ENCODE measurements around the gene UBALD1. TPM values are rescaled to one million over a fixed set of nuclear protein-coding genes. Genes with fewer than 3 reads are reported as not detected.

Gene UBALD1
- total and polyA plus RNA-seq, 2 donors (not counting 3 experiments of a cell fraction or from before 2014, with no cell fraction given) = 24.8 to 41.6 TPM

DNA sequence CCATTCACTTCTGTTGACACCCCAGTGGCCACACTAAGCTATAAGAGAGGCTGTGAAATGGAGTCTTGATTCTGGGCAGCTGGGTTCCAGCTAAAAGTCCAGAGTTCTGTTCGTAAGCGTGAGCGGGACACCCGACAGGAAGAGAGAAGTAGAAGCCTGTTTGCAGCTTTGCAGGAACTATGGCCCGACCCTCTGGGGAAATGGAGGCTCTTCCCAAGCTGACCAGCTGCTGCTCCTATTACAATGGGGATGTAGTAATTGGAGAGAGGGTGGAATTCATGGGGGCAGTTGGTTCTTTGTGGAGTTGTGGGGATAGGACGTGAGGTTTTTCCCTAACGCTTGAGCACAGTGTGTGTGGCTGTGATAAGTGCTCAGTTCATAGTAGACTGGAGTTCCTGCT lies 28.4 kb downstream of the UBALD1 start:
- H2AFZ ChIP-seq (ENCODE audit: low read depth, low read length) = no peak overlapping the region
- BruUV-seq (replicated peaks) = no TSS peak
- peaks cover 0 to 9% of the 10 kb centered on the region in 2 experiments for H3K27me3 ChIP-seq (ENCODE audit: control insufficient read depth in 2 of 2, insufficient read depth in 2 of 2, low read length in 2 of 2)
- no peaks in the 10 kb centered on the region for H3K79me2 ChIP-seq (ENCODE audit: control insufficient read depth, insufficient read depth, low read length)
- H3K4me1 ChIP-seq (ENCODE audit: control insufficient read depth, extremely low read depth, insufficient read depth, low read length) = no peaks in the 10 kb centered on the region
- POLR2A ChIA-PET = no interaction called here
- no peak overlapping the region for H3K4me3 ChIP-seq (replicated peaks in 1 of 3; ENCODE audit: insufficient read depth in 1 of 3, low read depth in 1 of 3, low read length in 3 of 3)
- H3K36me3 ChIP-seq (ENCODE audit: control insufficient read depth in 2 of 2, extremely low read depth in 1 of 2, insufficient read depth in 2 of 2, low read length in 2 of 2) = no peaks in the 10 kb centered on the region
- CTCF ChIA-PET = interaction anchor here (0.7 to 2.7 kb wide), 28 partner anchors 9 to 176 kb away, joined by 3 to 48 read pairs (median 6); partner anchors contain the start of gene MGRN1
- no peak for TF ChIP-seq GATA2 (IDR thresholded peaks at IDR 0.05; ENCODE audit: insufficient read depth, insufficient read length, low read depth, low read length)
- no peak for TF ChIP-seq JUN (IDR thresholded peaks at IDR 0.05; ENCODE audit: borderline replicate concordance, insufficient read depth, insufficient read length, low read depth)
- TF ChIP-seq POLR2A (IDR thresholded peaks at IDR 0.05; ENCODE audit: low read depth, low read length) = no peak
- TF ChIP-seq, protein P1, sequence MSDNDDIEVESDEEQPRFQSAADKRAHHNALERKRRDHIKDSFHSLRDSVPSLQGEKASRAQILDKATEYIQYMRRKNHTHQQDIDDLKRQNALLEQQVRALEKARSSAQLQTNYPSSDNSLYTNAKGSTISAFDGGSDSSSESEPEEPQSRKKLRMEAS (IDR thresholded peaks at IDR 0.05; ENCODE audit: insufficient read depth, insufficient read length) = no peak
- no peak for TF ChIP-seq MYC (IDR thresholded peaks at IDR 0.05; ENCODE audit: low read depth, low read length)
- TF ChIP-seq, protein P2, sequence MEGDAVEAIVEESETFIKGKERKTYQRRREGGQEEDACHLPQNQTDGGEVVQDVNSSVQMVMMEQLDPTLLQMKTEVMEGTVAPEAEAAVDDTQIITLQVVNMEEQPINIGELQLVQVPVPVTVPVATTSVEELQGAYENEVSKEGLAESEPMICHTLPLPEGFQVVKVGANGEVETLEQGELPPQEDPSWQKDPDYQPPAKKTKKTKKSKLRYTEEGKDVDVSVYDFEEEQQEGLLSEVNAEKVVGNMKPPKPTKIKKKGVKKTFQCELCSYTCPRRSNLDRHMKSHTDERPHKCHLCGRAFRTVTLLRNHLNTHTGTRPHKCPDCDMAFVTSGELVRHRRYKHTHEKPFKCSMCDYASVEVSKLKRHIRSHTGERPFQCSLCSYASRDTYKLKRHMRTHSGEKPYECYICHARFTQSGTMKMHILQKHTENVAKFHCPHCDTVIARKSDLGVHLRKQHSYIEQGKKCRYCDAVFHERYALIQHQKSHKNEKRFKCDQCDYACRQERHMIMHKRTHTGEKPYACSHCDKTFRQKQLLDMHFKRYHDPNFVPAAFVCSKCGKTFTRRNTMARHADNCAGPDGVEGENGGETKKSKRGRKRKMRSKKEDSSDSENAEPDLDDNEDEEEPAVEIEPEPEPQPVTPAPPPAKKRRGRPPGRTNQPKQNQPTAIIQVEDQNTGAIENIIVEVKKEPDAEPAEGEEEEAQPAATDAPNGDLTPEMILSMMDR (IDR thresholded peaks at IDR 0.05; ENCODE audit: extremely low read depth in 1 of 2, insufficient read depth in 1 of 2, low read depth in 1 of 2, low read length in 2 of 2) = no peak
- FAIRE-seq = no peak
- H3K4me2 ChIP-seq (ENCODE audit: insufficient read depth, low read length) = no peak overlapping the region
- H3K9ac ChIP-seq (replicated peaks; ENCODE audit: extremely low read depth, insufficient read depth, low read length) = no peak overlapping the region
- no peak for DNase-seq (ENCODE audit: low read depth, low spot score)
- H4K20me1 ChIP-seq (replicated peaks; ENCODE audit: control insufficient read depth, extremely low read depth, insufficient read depth, low read length) = no peaks in the 10 kb centered on the region
- no peak overlapping the region for H3K27ac ChIP-seq (ENCODE audit: insufficient read depth, low read depth, low read length)
- dilution Hi-C loops (cut with MboI; ENCODE audit: extremely low pct_ligation_motif_present, low sequenced_read_pairs) = no loop called here
- H3K9me3 ChIP-seq (replicated peaks; ENCODE audit: control insufficient read depth, insufficient read depth, low read length) = no peaks in the 10 kb centered on the region
- H3K9me1 ChIP-seq (replicated peaks; ENCODE audit: control insufficient read depth, extremely low read depth, insufficient read depth, low read length) = no peaks in the 10 kb centered on the region
- intact Hi-C loops (cut with micrococcal nuclease) = no loop called here

DNA sequence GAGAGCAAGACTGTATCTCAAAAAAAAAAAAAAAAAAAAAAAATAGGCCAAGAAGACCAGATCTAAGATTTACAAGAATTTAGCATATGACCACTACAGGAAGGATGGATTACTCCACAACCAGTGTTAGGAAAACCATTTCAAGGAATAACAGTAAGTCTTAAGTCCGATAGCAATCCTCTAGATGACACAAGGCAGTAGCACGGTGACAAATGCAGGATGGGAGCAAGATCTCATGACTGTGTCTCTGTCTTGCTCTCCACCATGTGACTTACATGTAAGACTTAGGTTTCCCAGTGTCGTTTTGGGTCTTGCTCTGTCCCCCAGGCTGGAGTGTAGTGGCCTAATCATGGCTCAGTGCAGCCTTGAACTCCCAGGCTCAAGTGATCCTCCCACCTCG lies 30.8 kb downstream of the UBALD1 start:
- dilution Hi-C loops (cut with MboI; ENCODE audit: extremely low pct_ligation_motif_present, low sequenced_read_pairs) = no loop called here
- no TSS peak for BruUV-seq (replicated peaks)
- Histone ChIP-seq H3K4me2 (ENCODE audit: insufficient read depth, low read length) (no peak overlapping the region), H3K4me3 (replicated peaks in 1 of 3; ENCODE audit: insufficient read depth in 1 of 3, low read depth in 1 of 3, low read length in 3 of 3) (no peak overlapping the region), H3K9me1 (replicated peaks; ENCODE audit: control insufficient read depth, extremely low read depth, insufficient read depth, low read length) (no peaks in the 10 kb centered on the region), H3K4me1 (ENCODE audit: control insufficient read depth, extremely low read depth, insufficient read depth, low read length) (no peaks in the 10 kb centered on the region), H3K79me2 (ENCODE audit: control insufficient read depth, insufficient read depth, low read length) (no peaks in the 10 kb centered on the region), H3K27ac (ENCODE audit: insufficient read depth, low read depth, low read length) (no peak overlapping the region), H4K20me1 (replicated peaks; ENCODE audit: control insufficient read depth, extremely low read depth, insufficient read depth, low read length) (no peaks in the 10 kb centered on the region), H2AFZ (ENCODE audit: low read depth, low read length) (no peak overlapping the region), H3K9ac (replicated peaks; ENCODE audit: extremely low read depth, insufficient read depth, low read length) (no peak overlapping the region), H3K27me3 (ENCODE audit: control insufficient read depth in 2 of 2, insufficient read depth in 2 of 2, low read length in 2 of 2) (peaks cover 0 to 9% of the 10 kb centered on the region in 2 experiments), H3K9me3 (replicated peaks; ENCODE audit: control insufficient read depth, insufficient read depth, low read length) (no peaks in the 10 kb centered on the region), H3K36me3 (ENCODE audit: control insufficient read depth in 2 of 2, extremely low read depth in 1 of 2, insufficient read depth in 2 of 2, low read length in 2 of 2) (no peaks in the 10 kb centered on the region)
- FAIRE-seq (no peak), DNase-seq (ENCODE audit: low read depth, low spot score) (no peak)
- CTCF ChIA-PET = interaction anchor here (1.0 to 2.1 kb wide), 2 partner anchors 16 to 34 kb away, joined by 3 to 10 read pairs; no protein-coding TSS in a partner anchor
- POLR2A ChIA-PET = no interaction called here
- intact Hi-C loops (cut with micrococcal nuclease) = no loop called here
- TF ChIP-seq, protein P1 (IDR thresholded peaks at IDR 0.05; ENCODE audit: insufficient read depth, insufficient read length) = no peak
- TF ChIP-seq GATA2 (IDR thresholded peaks at IDR 0.05; ENCODE audit: insufficient read depth, insufficient read length, low read depth, low read length) = no peak
- TF ChIP-seq POLR2AphosphoS5 (IDR thresholded peaks at IDR 0.05; ENCODE audit: insufficient read depth, low read depth, low read length) = no peak
- TF ChIP-seq, protein P2 (IDR thresholded peaks at IDR 0.05; ENCODE audit: extremely low read depth in 1 of 2, insufficient read depth in 1 of 2, low read depth in 1 of 2, low read length in 2 of 2) = no peak
- TF ChIP-seq EZH2 (IDR thresholded peaks at IDR 0.05; ENCODE audit: borderline replicate concordance, low read depth, low read length, severe bottlenecking) = no peak
- TF ChIP-seq FOS (IDR thresholded peaks at IDR 0.05; ENCODE audit: borderline replicate concordance, insufficient read depth, low read length) = no peak
- TF ChIP-seq JUN (IDR thresholded peaks at IDR 0.05; ENCODE audit: borderline replicate concordance, insufficient read depth, insufficient read length, low read depth) = no peak
- TF ChIP-seq POLR2A (IDR thresholded peaks at IDR 0.05; ENCODE audit: low read depth, low read length) = no peak
- no peak for TF ChIP-seq MYC (IDR thresholded peaks at IDR 0.05; ENCODE audit: low read depth, low read length)
